Activated naive CD4-positive, alpha-beta T cell treated with anti-CD3 and anti-CD28 coated beads, Interleukin-2, amount 50 U/mL, for 16 hours (primary cell): ENCODE measurements around the gene SPACA5B.
"Not testable (repeated sequence)": the region's sequence is repeated elsewhere in the genome, so short reads cannot be mapped to it uniquely, and the experiment has no call there.

Experiments
- DNase-seq: peaks from one replicate; pipeline ENCODE4 v3.0.0-alpha.2; 2020

SPACA5B gene

GRCh38 chrX:48130326-48130725 is at the start of gene SPACA5B:
TSS of gene SPACA5B (plus strand) at chrX:48130626. CDS start at chrX:48130688, 62 bp downstream.
- DNase-seq = not testable (repeated sequence)

- peak; percentile 40 for DNase-seq
Observed at GRCh38 chrX:48083212-48083611, 47.2 kb upstream of the SPACA5B start.

- no peak for DNase-seq
Observed at GRCh38 chrX:48083706-48084105, 46.7 kb upstream of the SPACA5B start.

GRCh38 chrX:48086082-48086481 is 44.3 kb upstream of the SPACA5B start:
- no peak for DNase-seq

- DNase-seq = no peak
Observed at GRCh38 chrX:48090123-48090522, 40.3 kb upstream of the SPACA5B start.

GRCh38 chrX:48092558-48092957 is 37.9 kb upstream of the SPACA5B start:
- not testable (repeated sequence) for DNase-seq

- no peak for DNase-seq
Observed at GRCh38 chrX:48101443-48101842, 29.0 kb upstream of the SPACA5B start.

- no peak for DNase-seq
Observed at GRCh38 chrX:48102874-48103374, 27.5 kb upstream of the SPACA5B start.

- DNase-seq = no peak
Observed at GRCh38 chrX:48107717-48108116, 22.7 kb upstream of the SPACA5B start.

- DNase-seq = not testable (repeated sequence)
Observed at GRCh38 chrX:48125286-48125685, 5.1 kb upstream of the SPACA5B start.

- DNase-seq = not testable (repeated sequence)
Observed at GRCh38 chrX:48132308-48132844, 1.9 kb downstream of the SPACA5B start.

GRCh38 chrX:48139076-48139475 is 8.7 kb downstream of the SPACA5B start:
- DNase-seq = not testable (repeated sequence)

GRCh38 chrX:48141810-48142508 is 11.5 kb downstream of the SPACA5B start:
- not testable (repeated sequence) for DNase-seq

- peak; percentile 32 for DNase-seq
Observed at GRCh38 chrX:48142697-48143096, 12.3 kb downstream of the SPACA5B start.

- no peak for DNase-seq
Observed at GRCh38 chrX:48153769-48154168, 23.3 kb downstream of the SPACA5B start.

- DNase-seq = no peak
Observed at GRCh38 chrX:48154796-48155195, 24.4 kb downstream of the SPACA5B start.

- DNase-seq = no peak
Observed at GRCh38 chrX:48156014-48156413, 25.6 kb downstream of the SPACA5B start.

GRCh38 chrX:48165241-48165640 is 34.8 kb downstream of the SPACA5B start:
- no peak for DNase-seq

- not testable (repeated sequence) for DNase-seq
Observed at GRCh38 chrX:48166322-48166721, 35.9 kb downstream of the SPACA5B start.

GRCh38 chrX:48179691-48180090 is 49.3 kb downstream of the SPACA5B start:
- DNase-seq = no peak

GRCh38 chrX:48180811-48181210 is 50.4 kb downstream of the SPACA5B start:
- DNase-seq = no peak

- DNase-seq = not testable (repeated sequence)
Observed at GRCh38 chrX:48181882-48182281, 51.5 kb downstream of the SPACA5B start.
